NCI-H146 treated with DMSO at 0.1 percent for 48 hours (cell line): ENCODE results near the gene CKMT1B.
"Not testable (repeated sequence)": the region's sequence is repeated elsewhere in the genome, so short reads cannot be mapped to it uniquely, and the experiment has no call there.

Source experiments
- DNase-seq: peaks from one replicate; lab custom pipeline; 2025; ENCODE audit not compliant: unreplicated experiment; lab: John Stamatoyannopoulos, UW

Gene CKMT1B

GRCh38 chr15:43593328-43594190 lies at the start of gene CKMT1B:
CKMT1B (plus strand) TSS chr15:43594027; CDS start chr15:43594219, 192 bp downstream.
- not testable (repeated sequence) for DNase-seq

- DNase-seq, result no peak
Observed at GRCh38 chr15:43544266-43544665, 49.6 kb upstream of the CKMT1B start.

- no peak for DNase-seq
Observed at GRCh38 chr15:43545426-43545825, 48.4 kb upstream of the CKMT1B start.

GRCh38 chr15:43547539-43547938 lies 46.3 kb upstream of the CKMT1B start:
- no peak for DNase-seq

GRCh38 chr15:43550527-43551363 lies 43.1 kb upstream of the CKMT1B start:
- DNase-seq, result no peak

- DNase-seq, result no peak
Observed at GRCh38 chr15:43552256-43552655, 41.6 kb upstream of the CKMT1B start.

- DNase-seq, result no peak
Observed at GRCh38 chr15:43552986-43553385, 40.8 kb upstream of the CKMT1B start.

- DNase-seq, result not testable (repeated sequence)
Observed at GRCh38 chr15:43562753-43563152, 31.1 kb upstream of the CKMT1B start.

- DNase-seq, result not testable (repeated sequence)
Observed at GRCh38 chr15:43563793-43564192, 30.0 kb upstream of the CKMT1B start.

- DNase-seq, result not testable (repeated sequence)
Observed at GRCh38 chr15:43566615-43567014, 27.2 kb upstream of the CKMT1B start.

- not testable (repeated sequence) for DNase-seq
Observed at GRCh38 chr15:43574607-43575006, 19.2 kb upstream of the CKMT1B start.

GRCh38 chr15:43589778-43590466 lies 3.9 kb upstream of the CKMT1B start, which contains the start of gene PPIP5K1:
PPIP5K1 (minus strand) TSS chr15:43590208; CDS start chr15:43584504, 5,704 bp downstream.
- DNase-seq, result not testable (repeated sequence)

GRCh38 chr15:43592841-43593240 lies 986 bp upstream of the CKMT1B start:
- not testable (repeated sequence) for DNase-seq

- DNase-seq, result not testable (repeated sequence)
Observed at GRCh38 chr15:43599131-43599530, 5.3 kb downstream of the CKMT1B start.

- DNase-seq, result not testable (repeated sequence)
Observed at GRCh38 chr15:43600200-43600599, 6.4 kb downstream of the CKMT1B start.

- DNase-seq, result not testable (repeated sequence)
Observed at GRCh38 chr15:43602233-43602632, 8.4 kb downstream of the CKMT1B start.

GRCh38 chr15:43617750-43618149 lies 23.9 kb downstream of the CKMT1B start:
- DNase-seq, result not testable (repeated sequence)

GRCh38 chr15:43618700-43619099 lies 24.9 kb downstream of the CKMT1B start, which contains the start of gene STRC:
STRC (minus strand) TSS chr15:43618800; CDS start chr15:43618722, 78 bp downstream.
- not testable (repeated sequence) for DNase-seq

- peak; percentile 6 for DNase-seq
Observed at GRCh38 chr15:43622068-43622799, 28.4 kb downstream of the CKMT1B start.

GRCh38 chr15:43625106-43625505 lies 31.3 kb downstream of the CKMT1B start:
- DNase-seq, result no peak
